H9 (cell line): ENCODE results near the gene TMEM31. TPM values are rescaled to one million over a fixed set of nuclear protein-coding genes. Genes with fewer than 3 reads are reported as not detected.

Experiments used
- DNase-seq: peaks from one replicate; pipeline ENCODE4 v3.0.0-alpha.2; 2017
- H2AFZ ChIP-seq: one replicate; pipeline ENCODE4 v1.6.1; 2013; ENCODE audit warnings: mild to moderate bottlenecking, low read length, control low read depth, moderate library complexity
- H2AK5ac ChIP-seq: 2 replicates; pipeline ENCODE4 v1.6.1; 2013; ENCODE audit warnings: low read length, control low read depth, mixed read lengths; ENCODE audit not compliant: insufficient read length
- H2BK120ac ChIP-seq: one replicate; pipeline ENCODE4 v1.6.1; 2013; ENCODE audit warnings: low read depth, mild to moderate bottlenecking, low read length, control low read depth, inconsistent platforms; ENCODE audit not compliant: poor library complexity, severe bottlenecking
- H2BK12ac ChIP-seq: 2 replicates; pipeline ENCODE4 v1.6.1; 2013; ENCODE audit warnings: low read length, control low read depth, mixed read lengths, low read depth; ENCODE audit not compliant: insufficient read length
- H2BK15ac ChIP-seq: 2 replicates; pipeline ENCODE4 v1.6.1; 2013; ENCODE audit warnings: low read depth, low read length, control low read depth
- H2BK20ac ChIP-seq: one replicate; pipeline ENCODE4 v1.6.1; 2013; ENCODE audit warnings: low read depth, mild to moderate bottlenecking, low read length, control low read depth, inconsistent platforms; ENCODE audit not compliant: poor library complexity, severe bottlenecking
- H2BK5ac ChIP-seq: 2 replicates; pipeline ENCODE4 v1.6.1; 2013; ENCODE audit warnings: low read length, control low read depth, mixed read lengths; ENCODE audit not compliant: insufficient read length
- H3K14ac ChIP-seq: 2 replicates; pipeline ENCODE4 v1.6.1; 2013; ENCODE audit warnings: low read length, control low read depth; ENCODE audit not compliant: insufficient read depth
- H3K18ac ChIP-seq: 2 replicates; pipeline ENCODE4 v1.6.1; 2013; ENCODE audit warnings: low read depth, mild to moderate bottlenecking, mixed read lengths, low read length, control low read depth; ENCODE audit not compliant: insufficient read length
- H3K23ac ChIP-seq: 2 replicates; pipeline ENCODE4 v1.6.1; 2013; ENCODE audit warnings: low read length, control low read depth, mixed read lengths, low read depth; ENCODE audit not compliant: insufficient read length
- H3K23me2 ChIP-seq: 2 replicates; pipeline ENCODE4 v1.6.1; 2013; ENCODE audit warnings: low read depth, mild to moderate bottlenecking, mixed read lengths, low read length, control low read depth; ENCODE audit not compliant: insufficient read length, poor library complexity, severe bottlenecking
- H3K27ac ChIP-seq: 2 replicates; pipeline ENCODE4 v1.5.1; 2013; ENCODE audit warnings: low read length, control low read depth, mixed read lengths, low read depth; ENCODE audit not compliant: insufficient read length
- H3K27me3 ChIP-seq: 2 replicates; pipeline ENCODE4 v1.6.1; 2013; ENCODE audit warnings: low read length, control low read depth, inconsistent platforms; ENCODE audit not compliant: insufficient read depth
- H3K4ac ChIP-seq: 2 replicates; pipeline ENCODE4 v1.6.1; 2013; ENCODE audit warnings: low read depth, mild to moderate bottlenecking, control low read depth, inconsistent platforms, low read length, moderate library complexity
- H3K4me1 ChIP-seq: 2 replicates; pipeline ENCODE4 v1.6.1; 2013; ENCODE audit warnings: low read length, control low read depth, inconsistent platforms; ENCODE audit not compliant: insufficient read depth
- H3K4me2 ChIP-seq: 2 replicates; pipeline ENCODE4 v1.6.1; 2013; ENCODE audit warnings: low read length, control low read depth, mixed read lengths; ENCODE audit not compliant: insufficient read length, insufficient read depth
- H3K56ac ChIP-seq: 2 replicates; pipeline ENCODE4 v1.6.1; 2013; ENCODE audit warnings: low read depth, mild to moderate bottlenecking, mixed read lengths, low read length, control low read depth; ENCODE audit not compliant: insufficient read length
- H3K79me1 ChIP-seq: 2 replicates; pipeline ENCODE4 v1.6.1; 2013; ENCODE audit warnings: low read depth, mild to moderate bottlenecking, moderate library complexity, low read length, control low read depth, inconsistent platforms; ENCODE audit not compliant: insufficient read depth, poor library complexity, severe bottlenecking
- H3K79me2 ChIP-seq: 2 replicates; pipeline ENCODE4 v1.6.1; 2013; ENCODE audit warnings: low read length, control low read depth, inconsistent platforms; ENCODE audit not compliant: insufficient read depth
- H3K9ac ChIP-seq: 2 replicates; pipeline ENCODE4 v1.6.1; 2013; ENCODE audit warnings: low read length, control low read depth, mixed read lengths; ENCODE audit not compliant: insufficient read length; ENCODE audit errors: extremely low read depth
- H3K9me3 ChIP-seq: one replicate; pipeline ENCODE4 v1.6.1; 2013; ENCODE audit warnings: low read depth, low read length, inconsistent platforms; ENCODE audit not compliant: control insufficient read depth
- H3T11ph ChIP-seq: one replicate; pipeline ENCODE4 v1.6.1; 2013; ENCODE audit warnings: mild to moderate bottlenecking, low read length, control low read depth, inconsistent platforms
- H4K20me1 ChIP-seq: one replicate; pipeline ENCODE4 v1.6.1; 2013; ENCODE audit not compliant: control insufficient read depth, insufficient read length, insufficient read depth
- H4K5ac ChIP-seq: 2 replicates; pipeline ENCODE4 v1.6.1; 2013; ENCODE audit warnings: low read depth, mild to moderate bottlenecking, mixed read lengths, low read length, control low read depth; ENCODE audit not compliant: insufficient read length
- H4K8ac ChIP-seq: replicated peaks from 2 replicates; pipeline ENCODE4 v1.6.1; 2013; ENCODE audit warnings: low read length, control low read depth, mixed read lengths, low read depth; ENCODE audit not compliant: insufficient read length
- H4K91ac ChIP-seq: 2 replicates; pipeline ENCODE4 v1.6.1; 2013; ENCODE audit warnings: low read depth, mild to moderate bottlenecking, moderate library complexity, mixed read lengths, low read length, control low read depth; ENCODE audit not compliant: insufficient read length
- H3K27ac Mint-ChIP-seq, 3 experiments: 2 replicates in 2 of 3; 3 replicates in 1 of 3; pipeline ENCODE4 v1.8.0; 2020 to 2021; ENCODE audit warnings: mixed read lengths in 3 of 3, mild to moderate bottlenecking in 1 of 3, moderate library complexity in 1 of 3
- H3K27me3 Mint-ChIP-seq: 2 replicates; pipeline ENCODE4 v1.8.0; 2021; ENCODE audit warnings: low read depth, mild to moderate bottlenecking, moderate library complexity, mixed read lengths
- H3K36me3 Mint-ChIP-seq, 3 experiments: 2 replicates in 2 of 3; 3 replicates in 1 of 3; pipeline ENCODE4 v1.8.0; 2020 to 2021; ENCODE audit warnings: low read depth in 3 of 3, mixed read lengths in 3 of 3; ENCODE audit not compliant: insufficient read depth in 1 of 3
- H3K4me1 Mint-ChIP-seq, 2 experiments: 2 replicates each; pipeline ENCODE4 v1.8.0; 2020; ENCODE audit warnings: mixed read lengths in 2 of 2
- H3K4me3 Mint-ChIP-seq, 2 experiments: 2 replicates in 1 of 2; 3 replicates in 1 of 2; pipeline ENCODE4 v1.8.0; 2020 to 2021; ENCODE audit warnings: mild to moderate bottlenecking in 2 of 2, mixed read lengths in 2 of 2, moderate library complexity in 1 of 2
- H3K9me3 Mint-ChIP-seq, 2 experiments: 2 replicates in 1 of 2; 3 replicates in 1 of 2; pipeline ENCODE4 v1.8.0; 2020; ENCODE audit warnings: mild to moderate bottlenecking in 2 of 2, mixed read lengths in 2 of 2, moderate library complexity in 1 of 2
- CTCF ChIP-seq: fragments of 200-600 bp; sonication (generic); conservative IDR thresholded peaks from 3 replicates; pipeline ENCODE4 v1.8.0; 2021; ENCODE audit warnings: antibody characterized with exemption, mild to moderate bottlenecking
- WGBS: extraction: QIAGEN DNeasy Blood & Tissue Kit; methylation state at CpG from one replicate; pipeline ENCODE4 v1.1.7; 2013; ENCODE audit warnings: missing lambda C conversion rate, low lambda C conversion rate, mixed read lengths; ENCODE audit not compliant: insufficient read length; ENCODE audit errors: extremely low coverage; 5-methylcytosine and 5-hydroxymethylcytosine counted together
- total RNA-seq: library from RNA; stranded (reverse); gene quantifications from 2 replicates; pipeline ENCODE4 v1.2.1, GENCODE V29; 2021

Gene TMEM31
- total RNA-seq, 1 experiment from 2014 or later = 0.55 TPM

DNA sequence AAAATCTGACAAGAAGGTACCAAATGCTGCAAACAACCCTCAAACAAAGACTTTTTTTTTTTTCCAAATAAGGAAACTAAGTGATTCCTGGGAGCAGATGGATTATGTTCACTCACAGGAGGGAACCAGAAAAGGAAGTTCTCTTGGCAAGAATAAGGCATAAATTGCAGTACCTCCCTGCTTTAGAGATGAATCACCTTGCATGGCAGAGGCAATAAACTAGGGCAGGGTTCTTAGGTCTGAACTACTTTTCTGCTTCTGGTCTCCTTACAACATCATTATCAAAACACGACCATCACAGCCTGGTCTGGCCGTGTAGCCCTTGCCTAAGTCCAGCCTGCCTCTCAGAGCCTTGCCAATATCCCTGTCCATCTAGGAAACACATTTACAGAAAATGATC is 6.3 kb downstream of the TMEM31 start:
- peaks cover 0 to 21% of the 10 kb centered on the region in 2 experiments; a peak in 2 of 5 replicates for H3K9me3 Mint-ChIP-seq
- TF ChIP-seq CTCF = no peak
- DNase-seq = no peak

More for the DNA sequence above, 6.3 kb downstream of the TMEM31 start:
- H3K9me3 ChIP-seq = no peaks in the 10 kb centered on the region
- no peak overlapping the region for H3K27ac ChIP-seq
- H3K79me1 ChIP-seq = no peaks in the 10 kb centered on the region
- no peak overlapping the region for H2BK20ac ChIP-seq
- H2AK5ac ChIP-seq = no peak overlapping the region
- H3K4me3 Mint-ChIP-seq = no peak overlapping the region
- H3K23me2 ChIP-seq = no peaks in the 10 kb centered on the region
- H3K23ac ChIP-seq = no peak overlapping the region
- no peak overlapping the region for H3K56ac ChIP-seq
- no peak overlapping the region for H2AFZ ChIP-seq
- no peak overlapping the region for H2BK15ac ChIP-seq
- H3T11ph ChIP-seq = no peak overlapping the region
- H4K8ac ChIP-seq = no peak overlapping the region
- H3K4me1 Mint-ChIP-seq = peaks cover 11 to 15% of the 10 kb centered on the region in 2 experiments
- 0 out of 2 replicates have a peak, but pooled peaks cover 1% of the 10 kb centered on the region for H3K4me1 ChIP-seq
- no peaks in the 10 kb centered on the region for H3K79me2 ChIP-seq
- H3K27ac Mint-ChIP-seq = no peak overlapping the region
- H3K14ac ChIP-seq = no peak overlapping the region
- H2BK120ac ChIP-seq = no peak overlapping the region
- H3K27me3 Mint-ChIP-seq = peaks cover 2% of the 10 kb centered on the region; the same call in 1 of the 2 replicates
- H3K9ac ChIP-seq = no peak overlapping the region
- H2BK5ac ChIP-seq = no peak overlapping the region
- no peak overlapping the region for H2BK12ac ChIP-seq
- H4K20me1 ChIP-seq = no peaks in the 10 kb centered on the region
- no peak overlapping the region for H4K5ac ChIP-seq
- no peak overlapping the region for H3K18ac ChIP-seq
- no peaks in the 10 kb centered on the region; a peak in 1 of 7 replicates for H3K36me3 Mint-ChIP-seq
- no CpG with 5 or more reads among the region's 2 CpGs for WGBS
- no peaks in the 10 kb centered on the region for H3K27me3 ChIP-seq
- H4K91ac ChIP-seq = no peak overlapping the region
- no peak overlapping the region for H3K4me2 ChIP-seq
- no peak overlapping the region for H3K4ac ChIP-seq
